Astrocyte (in vitro differentiated cells and primary cell): Measurements from ENCODE around the gene ATP2A2. TPM values are rescaled to one million over a fixed set of nuclear protein-coding genes. Genes with fewer than 3 reads are reported as not detected.
"Not testable (repeated sequence)": the region's sequence is repeated elsewhere in the genome, so short reads cannot be mapped to it uniquely, and the experiment has no call there.

Source experiments
- DNase-seq: peaks from one replicate; pipeline ENCODE4 v3.0.0-alpha.2; 2010; ENCODE audit warnings: low read depth
- FAIRE-seq: peaks from 2 replicates; lab custom pipeline; 2011; peaks lifted over from hg19 to GRCh38; lab: Jason Lieb, UNC
- H2AFZ ChIP-seq: 2 replicates; pipeline ENCODE4 v1.6.0; 2012; ENCODE audit warnings: low read depth, low read length, inconsistent platforms
- H3K27ac ChIP-seq: 2 replicates; pipeline ENCODE4 v1.5.1; 2011; ENCODE audit warnings: low read depth, low read length, inconsistent platforms
- H3K27me3 ChIP-seq: 2 replicates; pipeline ENCODE4 v1.6.0; 2011; ENCODE audit warnings: low read length, inconsistent platforms; ENCODE audit not compliant: insufficient read depth
- H3K36me3 ChIP-seq: 2 replicates; pipeline ENCODE4 v1.5.1; 2011; ENCODE audit warnings: low read length, inconsistent platforms; ENCODE audit not compliant: insufficient read depth
- H3K4me1 ChIP-seq: 2 replicates; pipeline ENCODE4 v1.5.1; 2011; ENCODE audit warnings: low read length, inconsistent platforms; ENCODE audit not compliant: insufficient read depth
- H3K4me2 ChIP-seq: 2 replicates; pipeline ENCODE4 v1.6.0; 2012; ENCODE audit warnings: low read length, inconsistent platforms
- H3K4me3 ChIP-seq: 2 replicates; pipeline ENCODE4 v1.5.1; 2011; ENCODE audit warnings: low read depth, mild to moderate bottlenecking, low read length, inconsistent platforms; ENCODE audit not compliant: insufficient read depth
- H3K79me2 ChIP-seq: 2 replicates; pipeline ENCODE4 v1.6.0; 2012; ENCODE audit warnings: mild to moderate bottlenecking, low read length, inconsistent platforms; ENCODE audit not compliant: insufficient read depth
- H3K9ac ChIP-seq: 2 replicates; pipeline ENCODE4 v1.6.0; 2012; ENCODE audit warnings: mild to moderate bottlenecking, low read length, inconsistent platforms
- H3K9me3 ChIP-seq: 2 replicates; pipeline ENCODE4 v1.5.1; 2012; ENCODE audit warnings: low read depth, mild to moderate bottlenecking, low read length, inconsistent platforms; ENCODE audit not compliant: insufficient read depth
- H4K20me1 ChIP-seq: 2 replicates; pipeline ENCODE4 v1.6.0; 2012; ENCODE audit warnings: low read length, inconsistent platforms; ENCODE audit not compliant: insufficient read depth
- H3K27ac Mint-ChIP-seq: one replicate; pipeline ENCODE4 v1.8.0; 2021; ENCODE audit warnings: mild to moderate bottlenecking, mixed read lengths; ENCODE audit not compliant: unreplicated experiment
- H3K27me3 Mint-ChIP-seq: one replicate; pipeline ENCODE4 v1.8.0; 2021; ENCODE audit warnings: low read depth, mixed read lengths; ENCODE audit not compliant: unreplicated experiment
- H3K36me3 Mint-ChIP-seq: one replicate; pipeline ENCODE4 v1.8.0; 2021; ENCODE audit warnings: low read depth, mixed read lengths; ENCODE audit not compliant: unreplicated experiment
- H3K4me1 Mint-ChIP-seq: one replicate; pipeline ENCODE4 v1.8.0; 2021; ENCODE audit warnings: low read depth, mixed read lengths; ENCODE audit not compliant: unreplicated experiment
- H3K4me3 Mint-ChIP-seq: one replicate; pipeline ENCODE4 v1.8.0; 2021; ENCODE audit warnings: mild to moderate bottlenecking, moderate library complexity, mixed read lengths; ENCODE audit not compliant: unreplicated experiment
- H3K9me3 Mint-ChIP-seq: one replicate; pipeline ENCODE4 v1.8.0; 2021; ENCODE audit warnings: mild to moderate bottlenecking, mixed read lengths; ENCODE audit not compliant: unreplicated experiment
- EZH2 ChIP-seq: IDR thresholded peaks from 2 replicates; pipeline ENCODE4 v1.6.1; 2012; ENCODE audit warnings: mild to moderate bottlenecking, low read length, inconsistent platforms; ENCODE audit not compliant: insufficient read depth
- total RNA-seq: library from RNA; stranded (reverse); gene quantifications from 2 replicates; pipeline ENCODE4 v1.2.1, GENCODE V29; 2021
- TF ChIP-seq, protein P1 (sequence below): IDR thresholded peaks from 2 replicates; pipeline ENCODE4 v1.5.1; 2011; ENCODE audit warnings: low read depth, mild to moderate bottlenecking, inconsistent platforms, low read length, moderate library complexity; ENCODE audit not compliant: insufficient read depth

Gene ATP2A2
- total RNA-seq, 1 donor from 2014 or later: 262 TPM

DNA sequence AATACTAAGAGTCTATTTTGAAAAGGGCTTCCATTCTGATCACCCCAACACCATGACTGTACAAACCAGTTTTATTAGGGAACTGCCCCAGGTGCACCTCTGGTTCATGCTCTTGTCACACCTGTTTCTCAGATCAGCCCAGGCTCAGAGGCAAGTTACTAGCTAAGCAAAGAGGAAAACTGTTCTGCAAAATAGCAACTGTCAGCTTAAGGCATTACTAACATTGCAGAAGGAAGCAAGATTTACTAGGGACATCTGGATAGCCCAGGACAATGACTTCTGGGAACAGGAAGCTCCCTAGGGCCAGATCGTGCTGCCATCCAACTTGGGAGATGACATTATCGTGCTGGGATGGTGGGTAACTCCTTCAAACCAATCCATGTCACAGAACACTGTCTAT, 92.4 kb downstream of the ATP2A2 start:
- DNase-seq (no peak), FAIRE-seq (no peak)
- H3K36me3 ChIP-seq: peaks cover 49% of the 10 kb centered on the region
- Mint-ChIP-seq H3K36me3 (peaks cover 20% of the 10 kb centered on the region), H3K4me1 (no peaks in the 10 kb centered on the region), H3K27ac (no peak overlapping the region), H3K4me3 (no peak overlapping the region), H3K9me3 (no peaks in the 10 kb centered on the region), H3K27me3 (no peaks in the 10 kb centered on the region)
- H3K9me3 ChIP-seq: no peaks in the 10 kb centered on the region
- no peak overlapping the region for H2AFZ ChIP-seq
- peaks cover 3% of the 10 kb centered on the region for H3K79me2 ChIP-seq
- no peaks in the 10 kb centered on the region for H3K4me1 ChIP-seq
- H3K4me2 ChIP-seq: no peak overlapping the region
- no peak overlapping the region for H3K27ac ChIP-seq
- H4K20me1 ChIP-seq: peaks cover 18% of the 10 kb centered on the region
- H3K9ac ChIP-seq: no peak overlapping the region
- no peak for TF ChIP-seq EZH2
- TF ChIP-seq, protein P1, sequence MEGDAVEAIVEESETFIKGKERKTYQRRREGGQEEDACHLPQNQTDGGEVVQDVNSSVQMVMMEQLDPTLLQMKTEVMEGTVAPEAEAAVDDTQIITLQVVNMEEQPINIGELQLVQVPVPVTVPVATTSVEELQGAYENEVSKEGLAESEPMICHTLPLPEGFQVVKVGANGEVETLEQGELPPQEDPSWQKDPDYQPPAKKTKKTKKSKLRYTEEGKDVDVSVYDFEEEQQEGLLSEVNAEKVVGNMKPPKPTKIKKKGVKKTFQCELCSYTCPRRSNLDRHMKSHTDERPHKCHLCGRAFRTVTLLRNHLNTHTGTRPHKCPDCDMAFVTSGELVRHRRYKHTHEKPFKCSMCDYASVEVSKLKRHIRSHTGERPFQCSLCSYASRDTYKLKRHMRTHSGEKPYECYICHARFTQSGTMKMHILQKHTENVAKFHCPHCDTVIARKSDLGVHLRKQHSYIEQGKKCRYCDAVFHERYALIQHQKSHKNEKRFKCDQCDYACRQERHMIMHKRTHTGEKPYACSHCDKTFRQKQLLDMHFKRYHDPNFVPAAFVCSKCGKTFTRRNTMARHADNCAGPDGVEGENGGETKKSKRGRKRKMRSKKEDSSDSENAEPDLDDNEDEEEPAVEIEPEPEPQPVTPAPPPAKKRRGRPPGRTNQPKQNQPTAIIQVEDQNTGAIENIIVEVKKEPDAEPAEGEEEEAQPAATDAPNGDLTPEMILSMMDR: no peak
- no peaks in the 10 kb centered on the region for H3K27me3 ChIP-seq
- no peak overlapping the region for H3K4me3 ChIP-seq

DNA sequence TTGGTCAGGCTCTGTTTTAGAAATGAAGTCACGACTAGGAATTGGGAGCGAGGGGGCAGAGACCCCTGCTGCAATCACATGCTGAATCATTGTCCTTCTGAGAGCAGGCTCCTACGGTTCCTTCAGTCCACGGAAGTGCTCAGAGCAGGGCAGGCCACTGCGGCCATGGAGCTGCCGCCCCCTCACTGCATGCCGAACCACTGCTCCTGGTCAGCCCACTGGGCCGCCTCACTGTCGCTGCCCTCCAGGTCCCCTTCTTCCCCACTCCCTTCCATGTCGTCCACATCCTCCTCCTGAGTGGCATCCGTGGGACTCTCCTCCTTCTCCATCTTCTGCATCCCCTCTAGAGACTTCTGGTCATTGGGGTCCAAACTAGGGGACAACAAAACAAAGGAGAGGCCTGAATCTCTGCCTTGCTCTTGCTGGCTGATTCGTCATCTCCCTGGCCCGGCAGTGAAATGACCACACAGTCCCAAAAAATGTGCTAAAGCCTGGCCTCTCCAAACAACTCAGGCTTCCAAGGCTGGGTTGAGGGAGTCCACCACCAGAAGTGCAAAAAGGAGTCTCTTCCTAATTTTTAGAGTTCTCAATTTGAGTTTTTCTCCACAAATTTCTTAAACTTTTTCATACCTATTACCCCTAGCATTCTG, 93.0 kb downstream of the ATP2A2 start:
- Mint-ChIP-seq H3K27ac (no peak overlapping the region), H3K9me3 (no peaks in the 10 kb centered on the region), H3K27me3 (no peaks in the 10 kb centered on the region), H3K4me3 (no peak overlapping the region), H3K4me1 (no peaks in the 10 kb centered on the region), H3K36me3 (peaks cover 20% of the 10 kb centered on the region)
- Histone ChIP-seq H3K36me3 (peaks cover 53% of the 10 kb centered on the region), H3K9me3 (no peaks in the 10 kb centered on the region), H3K27ac (no peak overlapping the region), H3K9ac (no peak overlapping the region), H4K20me1 (peaks cover 21% of the 10 kb centered on the region), H3K4me2 (no peak overlapping the region), H2AFZ (no peak overlapping the region), H3K4me3 (no peak overlapping the region), H3K4me1 (no peaks in the 10 kb centered on the region), H3K79me2 (peaks cover 4% of the 10 kb centered on the region), H3K27me3 (no peaks in the 10 kb centered on the region)
- no peak for DNase-seq
- no peak for FAIRE-seq
- TF ChIP-seq, protein P1: no peak
- no peak for TF ChIP-seq EZH2

DNA sequence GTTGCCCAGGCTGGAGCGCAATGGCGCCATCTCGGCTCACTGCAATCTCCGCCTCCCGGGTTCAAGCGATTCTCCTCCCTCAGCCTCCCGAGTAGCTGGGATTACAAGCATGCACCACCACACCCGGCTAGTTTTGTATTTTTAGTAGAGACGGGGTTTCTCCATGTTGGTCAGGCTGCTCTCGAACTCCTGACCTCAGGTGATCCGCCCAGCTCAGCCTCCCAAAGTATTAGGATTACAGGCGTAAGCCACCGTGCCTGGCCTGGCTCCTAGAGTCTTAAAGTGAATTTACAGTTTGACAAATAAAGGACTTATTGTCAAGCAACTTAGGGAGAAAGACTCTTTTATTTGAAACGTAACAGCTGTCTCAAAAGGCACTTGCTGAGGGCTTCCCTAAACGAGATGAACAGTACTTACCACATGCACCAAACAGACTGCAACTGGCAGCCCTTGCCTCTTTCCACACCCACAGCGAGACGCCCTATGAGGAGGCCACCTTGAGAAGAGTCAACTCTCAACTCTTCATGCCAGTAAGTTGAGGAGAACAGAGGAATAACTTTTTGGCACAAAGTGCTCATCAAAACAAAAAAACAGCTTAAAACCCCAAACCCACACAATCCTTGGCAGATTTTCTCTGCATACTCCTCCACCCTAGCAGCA, 97.2 kb downstream of the ATP2A2 start:
- not testable (repeated sequence) for H3K4me1 Mint-ChIP-seq, H3K27me3 Mint-ChIP-seq, H3K4me2 ChIP-seq, DNase-seq, H3K27ac ChIP-seq, H3K9me3 ChIP-seq, H3K4me1 ChIP-seq, H3K79me2 ChIP-seq, H3K4me3 ChIP-seq, H3K9ac ChIP-seq, H3K9me3 Mint-ChIP-seq, H3K4me3 Mint-ChIP-seq, FAIRE-seq, H2AFZ ChIP-seq, H3K27me3 ChIP-seq
- Mint-ChIP-seq H3K36me3 (peaks cover 23% of the 10 kb centered on the region), H3K27ac (peak overlapping the region; percentile 47)
- Histone ChIP-seq H3K36me3 (peaks cover 73% of the 10 kb centered on the region), H4K20me1 (peaks cover 30% of the 10 kb centered on the region)
